ENCODE measurements around the gene MAP1B.

The MAP1B gene

DNA sequence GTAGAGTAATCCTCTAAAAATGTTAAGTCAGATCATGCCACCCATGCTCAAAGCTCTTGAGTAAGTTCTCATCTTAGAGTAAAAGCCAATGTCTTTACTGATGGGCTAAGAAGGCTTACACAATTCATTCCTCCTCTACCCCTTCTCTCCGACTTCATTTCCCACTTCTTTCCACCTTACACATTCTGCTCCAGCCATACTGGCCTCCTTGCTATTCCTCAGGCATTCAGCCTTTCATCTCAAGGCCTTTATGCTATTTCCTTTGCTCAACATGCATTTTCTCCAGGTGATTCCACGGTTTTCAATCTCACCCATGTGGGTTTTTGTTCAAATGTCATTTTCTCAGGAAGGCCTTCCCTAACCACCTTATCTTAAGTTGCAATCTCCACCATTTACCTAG lies 104.9 kb downstream of the MAP1B start:
- H3K36me3 Mint-ChIP-seq (ENCODE audit: insufficient read depth), result no peaks in the 10 kb centered on the region
- DNase-seq (ENCODE audit: low spot score in 2 of 2) (no peak), ATAC-seq (replicated peaks; ENCODE audit: extremely low read depth, poor library complexity, severe bottlenecking) (no peak)
- no peaks in the 10 kb centered on the region for H3K9me3 Mint-ChIP-seq
- H3K27ac Mint-ChIP-seq (ENCODE audit: low read depth), result no peak overlapping the region
- no peaks in the 10 kb centered on the region for H3K27me3 Mint-ChIP-seq
- no peak overlapping the region for H3K4me3 Mint-ChIP-seq
- H3K4me1 Mint-ChIP-seq, result no peaks in the 10 kb centered on the region

- Mint-ChIP-seq H3K4me3 (no peak overlapping the region), H3K36me3 (ENCODE audit: insufficient read depth) (peaks cover 2% of the 10 kb centered on the region)
- no peak for ATAC-seq (replicated peaks; ENCODE audit: extremely low read depth, poor library complexity, severe bottlenecking)
These were observed 106.2 kb downstream of the MAP1B start for GRCh38 chr5:72213482-72213881.

GRCh38 chr5:72214168-72214567 lies 106.9 kb downstream of the MAP1B start:
- peaks cover 2% of the 10 kb centered on the region for H3K36me3 Mint-ChIP-seq (ENCODE audit: insufficient read depth)
- H3K27ac Mint-ChIP-seq (ENCODE audit: low read depth), result no peak overlapping the region
- no peaks in the 10 kb centered on the region for H3K27me3 Mint-ChIP-seq
- no peak for DNase-seq (ENCODE audit: low spot score in 2 of 2)
- H3K4me1 Mint-ChIP-seq, result no peaks in the 10 kb centered on the region
- no peak overlapping the region for H3K4me3 Mint-ChIP-seq
- no peaks in the 10 kb centered on the region for H3K9me3 Mint-ChIP-seq
- no peak for ATAC-seq (replicated peaks; ENCODE audit: extremely low read depth, poor library complexity, severe bottlenecking)

More at GRCh38 chr5:72213482-72213881, 106.2 kb downstream of the MAP1B start:
- DNase-seq (ENCODE audit: low spot score in 2 of 2), result no peak
- no peak overlapping the region for H3K27ac Mint-ChIP-seq (ENCODE audit: low read depth)
- H3K4me1 Mint-ChIP-seq, result no peaks in the 10 kb centered on the region
- H3K27me3 Mint-ChIP-seq, result no peaks in the 10 kb centered on the region
- no peaks in the 10 kb centered on the region for H3K9me3 Mint-ChIP-seq

DNA sequence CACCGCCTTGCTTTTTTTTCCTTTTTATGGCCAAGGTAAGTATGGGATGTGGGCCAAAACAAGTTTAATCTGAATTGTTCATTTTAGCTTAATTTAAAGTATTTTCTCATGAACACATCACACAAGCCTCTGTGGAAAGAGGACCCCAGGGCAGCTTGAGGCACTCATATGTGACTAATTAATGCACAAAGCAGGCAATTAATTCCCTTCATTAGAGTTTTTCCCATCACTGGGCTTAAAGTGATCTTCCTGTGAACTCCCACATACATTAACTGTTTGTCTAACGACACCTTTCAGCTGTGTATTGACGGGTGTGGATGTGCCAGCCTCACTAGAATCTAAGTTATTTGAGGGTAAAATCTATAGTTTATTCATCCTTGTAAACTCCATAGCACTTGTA lies 109.5 kb downstream of the MAP1B start:
- Mint-ChIP-seq H3K4me3 (no peak overlapping the region), H3K4me1 (no peaks in the 10 kb centered on the region), H3K9me3 (no peaks in the 10 kb centered on the region), H3K27ac (ENCODE audit: low read depth) (no peak overlapping the region), H3K27me3 (no peaks in the 10 kb centered on the region), H3K36me3 (ENCODE audit: insufficient read depth) (peaks cover 20% of the 10 kb centered on the region)
- DNase-seq (ENCODE audit: low spot score in 2 of 2) (no peak), ATAC-seq (replicated peaks; ENCODE audit: extremely low read depth, poor library complexity, severe bottlenecking) (no peak)

- Mint-ChIP-seq H3K27me3 (no peaks in the 10 kb centered on the region), H3K36me3 (ENCODE audit: insufficient read depth) (peaks cover 44% of the 10 kb centered on the region), H3K4me1 (no peaks in the 10 kb centered on the region), H3K9me3 (no peaks in the 10 kb centered on the region), H3K4me3 (no peak overlapping the region), H3K27ac (ENCODE audit: low read depth) (no peak overlapping the region)
- DNase-seq (ENCODE audit: low spot score in 2 of 2) (no peak), ATAC-seq (replicated peaks; ENCODE audit: extremely low read depth, poor library complexity, severe bottlenecking) (no peak)
These were observed 113.8 kb downstream of the MAP1B start for GRCh38 chr5:72221099-72221498.

GRCh38 chr5:72221541-72221940 lies 114.3 kb downstream of the MAP1B start:
- Mint-ChIP-seq H3K27ac (ENCODE audit: low read depth) (no peak overlapping the region), H3K27me3 (no peaks in the 10 kb centered on the region), H3K36me3 (ENCODE audit: insufficient read depth) (peaks cover 47% of the 10 kb centered on the region), H3K4me1 (no peaks in the 10 kb centered on the region), H3K9me3 (no peaks in the 10 kb centered on the region), H3K4me3 (no peak overlapping the region)
- no peak for DNase-seq (ENCODE audit: low spot score in 2 of 2)
- no peak for ATAC-seq (replicated peaks; ENCODE audit: extremely low read depth, poor library complexity, severe bottlenecking)

- no peaks in the 10 kb centered on the region for H3K9me3 Mint-ChIP-seq
- peaks cover 51% of the 10 kb centered on the region for H3K36me3 Mint-ChIP-seq (ENCODE audit: insufficient read depth)
- no peak overlapping the region for H3K27ac Mint-ChIP-seq (ENCODE audit: low read depth)
- H3K4me1 Mint-ChIP-seq, result no peaks in the 10 kb centered on the region
- DNase-seq (ENCODE audit: low spot score in 2 of 2) (no peak), ATAC-seq (replicated peaks; ENCODE audit: extremely low read depth, poor library complexity, severe bottlenecking) (no peak)
- H3K4me3 Mint-ChIP-seq, result no peak overlapping the region
- no peaks in the 10 kb centered on the region for H3K27me3 Mint-ChIP-seq
These were observed 115.2 kb downstream of the MAP1B start for GRCh38 chr5:72222521-72222920.

- ATAC-seq (replicated peaks; ENCODE audit: extremely low read depth, poor library complexity, severe bottlenecking), result no peak
- no peak for DNase-seq (ENCODE audit: low spot score in 2 of 2)
- peaks cover 50% of the 10 kb centered on the region for H3K36me3 Mint-ChIP-seq (ENCODE audit: insufficient read depth)
- no peaks in the 10 kb centered on the region for H3K4me1 Mint-ChIP-seq
- no peak overlapping the region for H3K27ac Mint-ChIP-seq (ENCODE audit: low read depth)
- no peak overlapping the region for H3K4me3 Mint-ChIP-seq
- H3K27me3 Mint-ChIP-seq, result no peaks in the 10 kb centered on the region
- no peaks in the 10 kb centered on the region for H3K9me3 Mint-ChIP-seq
These were observed 116.1 kb downstream of the MAP1B start for GRCh38 chr5:72223371-72223770.

GRCh38 chr5:72224946-72225463 lies 117.7 kb downstream of the MAP1B start:
- Mint-ChIP-seq H3K27me3 (no peaks in the 10 kb centered on the region), H3K4me3 (no peak overlapping the region), H3K4me1 (no peaks in the 10 kb centered on the region), H3K27ac (ENCODE audit: low read depth) (no peak overlapping the region), H3K9me3 (no peaks in the 10 kb centered on the region), H3K36me3 (ENCODE audit: insufficient read depth) (peaks cover 46% of the 10 kb centered on the region)
- no peak for DNase-seq (ENCODE audit: low spot score in 2 of 2)
- no peak for ATAC-seq (replicated peaks; ENCODE audit: extremely low read depth, poor library complexity, severe bottlenecking)

DNA sequence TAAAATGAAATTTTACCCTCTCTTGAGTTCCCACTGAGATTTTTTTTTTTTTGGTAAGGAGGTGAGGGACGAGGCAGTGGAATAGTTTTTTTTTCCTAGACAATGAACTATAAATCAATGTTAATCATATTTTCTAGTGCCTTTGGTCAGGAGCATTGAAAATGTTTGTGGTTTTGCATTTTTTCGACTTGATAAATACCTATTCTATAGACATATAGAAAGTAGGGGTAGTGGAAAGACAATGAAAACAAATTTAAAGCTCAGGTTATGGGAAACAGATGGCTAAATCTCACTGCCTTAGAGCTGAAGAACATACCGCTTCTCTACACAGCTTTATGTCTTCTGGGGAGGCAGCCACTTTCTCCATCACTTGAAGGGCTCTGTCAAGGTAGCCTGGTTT lies 118.5 kb downstream of the MAP1B start:
- H3K27ac Mint-ChIP-seq (ENCODE audit: low read depth), result no peak overlapping the region
- no peaks in the 10 kb centered on the region for H3K4me1 Mint-ChIP-seq

DNA sequence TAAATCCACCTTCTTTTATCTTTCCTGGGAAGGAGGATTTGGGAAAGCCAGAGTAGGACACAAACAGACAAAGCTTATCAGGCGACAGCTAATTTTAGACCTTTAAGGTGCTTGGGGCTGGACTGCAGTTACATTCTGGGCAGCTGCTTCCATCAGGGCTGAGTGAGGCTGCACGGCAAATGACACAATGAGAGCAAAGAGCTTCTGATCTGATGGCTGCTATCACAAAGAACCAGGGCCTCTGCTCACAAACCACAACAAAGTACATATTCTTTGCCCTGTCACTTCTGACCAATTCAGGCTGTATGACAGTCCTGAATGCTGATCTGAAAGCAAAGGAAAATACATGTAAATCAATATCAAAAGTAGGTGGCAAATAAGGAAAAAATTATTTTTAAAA lies 119.7 kb downstream of the MAP1B start:
- ATAC-seq (replicated peaks; ENCODE audit: extremely low read depth, poor library complexity, severe bottlenecking) (no peak), DNase-seq (ENCODE audit: low spot score in 2 of 2) (no peak)
- Mint-ChIP-seq H3K36me3 (ENCODE audit: insufficient read depth) (peaks cover 32% of the 10 kb centered on the region), H3K4me1 (peaks cover under 1% of the 10 kb centered on the region), H3K9me3 (no peaks in the 10 kb centered on the region), H3K4me3 (no peak overlapping the region), H3K27me3 (no peaks in the 10 kb centered on the region), H3K27ac (ENCODE audit: low read depth) (no peak overlapping the region)

More for the DNA sequence above, 118.5 kb downstream of the MAP1B start:
- DNase-seq (ENCODE audit: low spot score in 2 of 2), result no peak
- Mint-ChIP-seq H3K9me3 (no peaks in the 10 kb centered on the region), H3K36me3 (ENCODE audit: insufficient read depth) (peaks cover 40% of the 10 kb centered on the region), H3K4me3 (no peak overlapping the region), H3K27me3 (no peaks in the 10 kb centered on the region)
- ATAC-seq (replicated peaks; ENCODE audit: extremely low read depth, poor library complexity, severe bottlenecking), result no peak

DNA sequence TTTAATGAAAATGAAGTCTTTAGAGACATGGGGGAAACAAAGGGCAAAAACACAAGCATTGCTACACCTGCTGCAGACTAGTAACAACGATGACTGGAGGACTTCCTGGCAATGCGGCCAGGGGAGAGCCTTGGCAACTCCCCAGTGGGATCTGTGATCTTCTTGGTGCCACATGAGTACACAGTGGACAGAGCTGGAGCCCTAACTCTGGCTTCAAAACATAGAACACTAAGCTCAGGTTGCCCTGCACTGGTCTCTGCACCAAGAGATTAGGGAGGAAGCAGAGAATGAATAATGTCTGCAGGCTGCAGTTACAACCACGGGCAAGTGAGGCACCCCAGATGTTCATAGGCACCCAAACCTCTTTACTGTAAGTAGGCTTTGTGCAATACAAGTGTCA lies 121.7 kb downstream of the MAP1B start:
- H3K9me3 Mint-ChIP-seq, result no peaks in the 10 kb centered on the region
- peaks cover 27% of the 10 kb centered on the region for H3K36me3 Mint-ChIP-seq (ENCODE audit: insufficient read depth)
- no peak for DNase-seq (ENCODE audit: low spot score in 2 of 2)
- H3K27me3 Mint-ChIP-seq, result no peaks in the 10 kb centered on the region
- H3K4me3 Mint-ChIP-seq, result no peak overlapping the region
- H3K27ac Mint-ChIP-seq (ENCODE audit: low read depth), result no peak overlapping the region
- peaks cover 13% of the 10 kb centered on the region for H3K4me1 Mint-ChIP-seq
- no peak for ATAC-seq (replicated peaks; ENCODE audit: extremely low read depth, poor library complexity, severe bottlenecking)

- Mint-ChIP-seq H3K4me1 (peaks cover 34% of the 10 kb centered on the region), H3K27ac (ENCODE audit: low read depth) (peak overlapping the region; percentile 56), H3K9me3 (no peaks in the 10 kb centered on the region), H3K4me3 (peak overlapping the region; percentile 54), H3K27me3 (no peaks in the 10 kb centered on the region), H3K36me3 (ENCODE audit: insufficient read depth) (peaks cover 15% of the 10 kb centered on the region)
- ATAC-seq (replicated peaks; ENCODE audit: extremely low read depth, poor library complexity, severe bottlenecking) (peak; percentile 25), DNase-seq (ENCODE audit: low spot score in 2 of 2) (peak in 1 of 2 donors; percentile 24)
These were observed 124.9 kb downstream of the MAP1B start for GRCh38 chr5:72231991-72232703.

All from central memory CD8-positive, alpha-beta T cell (primary cell).